Hematopoietic multipotent progenitor cell (in vitro differentiated cells): Measurements from ENCODE around the gene BAHCC1. TPM values are rescaled to one million over a fixed set of nuclear protein-coding genes. Genes with fewer than 3 reads are reported as not detected.

Source experiments
- DNase-seq, 3 donors: peaks; one replicate each; pipeline ENCODE4 v3.0.0-alpha.2; 2011 to 2015; ENCODE audit warnings: low read depth in 2 of 3, low spot score in 2 of 3
- small RNA-seq: library from RNA; depleted of rRNA; stranded (forward); fragments of <200 nt; gene quantifications from one replicate; pipeline ENCODE3, GENCODE V24; 2012
- total RNA-seq: library from RNA; depleted of rRNA; stranded (reverse); fragments of >200 nt; gene quantifications from one replicate; pipeline ENCODE4 v1.2.3, GENCODE V29; 2012

Gene BAHCC1
- total RNA-seq, 1 donor, result 21.3 TPM

DNA sequence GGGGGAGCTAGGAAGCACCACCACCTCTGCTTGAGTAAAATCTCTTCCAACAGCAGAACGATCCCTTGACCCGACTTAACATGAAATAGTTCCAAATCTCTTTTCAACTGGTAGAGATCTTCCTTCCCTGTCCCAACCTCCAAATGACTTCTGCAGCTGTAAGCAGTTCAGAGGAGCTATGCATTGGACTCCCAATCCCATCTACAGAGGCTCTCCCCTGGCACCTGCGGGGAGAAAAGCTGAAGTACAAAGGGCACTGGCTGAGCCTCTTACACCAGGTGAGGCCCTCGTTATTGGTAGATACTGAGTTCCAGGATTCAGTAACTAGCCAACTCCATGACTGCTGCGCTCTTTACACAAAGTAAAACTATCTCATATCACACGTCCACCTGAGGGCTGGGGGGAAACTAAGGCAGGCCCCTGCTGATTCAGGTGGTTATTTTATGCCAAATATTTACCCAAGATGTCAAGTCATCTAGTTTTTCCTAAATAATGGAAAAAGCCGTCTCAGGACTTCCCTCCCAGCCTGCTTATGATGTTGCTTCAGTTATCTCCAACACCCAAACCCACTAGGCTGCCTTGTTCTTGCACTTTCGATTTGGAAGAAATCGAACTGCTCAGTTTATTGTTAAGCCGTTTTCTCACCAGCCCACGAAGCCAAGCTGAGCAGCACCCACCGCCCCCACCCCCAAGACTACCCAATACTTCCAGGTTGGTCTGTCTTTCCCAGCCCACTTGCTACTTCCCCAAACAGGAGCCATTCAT lies 114.1 kb downstream of the BAHCC1 start:
- DNase-seq, result peak in 2 of 3 donors; percentile 45 to 47

DNA sequence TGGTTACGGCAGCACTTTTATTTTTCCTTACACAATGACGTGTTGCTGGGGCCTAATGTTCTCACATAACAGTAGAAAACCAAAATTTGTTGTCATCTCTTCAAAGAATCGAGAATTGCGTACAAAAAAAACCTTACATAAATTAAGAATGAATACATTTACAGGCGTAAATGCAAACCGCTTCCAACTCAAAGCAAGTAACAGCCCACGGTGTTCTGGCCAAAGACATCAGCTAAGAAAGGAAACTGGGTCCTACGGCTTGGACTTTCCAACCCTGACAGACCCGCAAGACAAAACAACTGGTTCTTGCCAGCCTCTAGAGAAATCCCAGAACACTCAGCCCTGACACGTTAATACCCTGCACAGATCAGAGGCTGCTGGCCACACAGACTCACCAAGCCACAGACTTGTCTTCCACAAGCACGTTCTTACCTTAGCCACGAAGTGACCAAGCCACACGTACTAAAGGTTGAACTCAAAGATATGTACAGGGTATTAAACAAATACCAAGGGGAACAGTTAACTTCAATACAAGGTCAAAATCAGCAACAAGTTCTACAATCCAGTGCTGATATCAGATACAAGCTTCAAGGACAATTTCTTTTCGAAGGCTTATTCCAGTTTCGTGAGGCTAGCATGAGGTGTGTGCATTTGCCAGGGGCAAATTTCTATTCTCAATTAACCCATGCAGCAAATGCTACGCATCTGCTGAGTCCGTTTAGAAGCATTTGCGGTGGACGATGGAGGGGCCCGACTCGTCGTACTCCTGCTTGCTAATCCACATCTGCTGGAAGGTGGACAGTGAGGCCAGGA lies 114.9 kb downstream of the BAHCC1 start:
- no peak for DNase-seq

DNA sequence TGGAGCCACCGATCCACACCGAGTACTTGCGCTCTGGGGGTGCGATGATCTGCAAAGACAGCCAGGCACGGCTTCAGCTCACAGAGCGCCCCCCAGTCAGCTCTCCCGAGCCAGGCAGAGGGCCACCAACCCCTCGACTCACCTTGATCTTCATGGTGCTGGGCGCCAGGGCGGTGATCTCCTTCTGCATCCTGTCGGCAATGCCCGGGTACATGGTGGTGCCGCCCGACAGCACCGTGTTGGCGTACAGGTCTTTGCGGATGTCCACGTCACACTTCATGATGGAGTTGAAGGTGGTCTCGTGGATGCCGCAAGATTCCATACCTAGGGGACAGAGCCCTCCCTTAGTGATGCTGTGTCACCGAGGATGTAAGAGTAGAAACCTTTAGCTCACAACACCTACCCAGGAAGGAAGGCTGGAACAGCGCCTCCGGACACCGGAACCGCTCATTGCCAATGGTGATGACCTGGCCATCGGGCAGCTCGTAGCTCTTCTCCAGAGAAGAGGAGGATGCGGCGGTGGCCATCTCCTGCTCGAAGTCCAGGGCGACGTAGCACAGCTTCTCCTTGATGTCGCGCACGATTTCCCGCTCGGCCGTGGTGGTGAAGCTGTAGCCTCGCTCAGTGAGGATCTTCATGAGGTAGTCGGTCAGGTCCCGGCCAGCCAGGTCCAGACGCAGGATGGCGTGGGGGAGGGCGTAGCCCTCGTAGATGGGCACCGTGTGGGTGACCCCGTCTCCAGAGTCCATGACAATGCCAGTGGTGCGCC lies 115.7 kb downstream of the BAHCC1 start:
- DNase-seq, result no peak

DNA sequence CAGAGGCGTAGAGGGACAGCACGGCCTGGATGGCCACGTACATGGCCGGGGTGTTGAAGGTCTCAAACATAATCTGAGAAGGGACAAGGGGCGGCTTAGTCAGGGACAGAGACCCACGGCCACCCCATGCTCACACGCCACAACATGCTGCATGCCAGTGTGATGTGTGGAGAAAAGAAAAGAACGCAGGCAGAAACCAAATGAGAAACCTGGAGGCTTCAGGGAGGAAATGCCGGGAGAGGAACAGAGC lies 116.2 kb downstream of the BAHCC1 start:
- no peak for DNase-seq

DNA sequence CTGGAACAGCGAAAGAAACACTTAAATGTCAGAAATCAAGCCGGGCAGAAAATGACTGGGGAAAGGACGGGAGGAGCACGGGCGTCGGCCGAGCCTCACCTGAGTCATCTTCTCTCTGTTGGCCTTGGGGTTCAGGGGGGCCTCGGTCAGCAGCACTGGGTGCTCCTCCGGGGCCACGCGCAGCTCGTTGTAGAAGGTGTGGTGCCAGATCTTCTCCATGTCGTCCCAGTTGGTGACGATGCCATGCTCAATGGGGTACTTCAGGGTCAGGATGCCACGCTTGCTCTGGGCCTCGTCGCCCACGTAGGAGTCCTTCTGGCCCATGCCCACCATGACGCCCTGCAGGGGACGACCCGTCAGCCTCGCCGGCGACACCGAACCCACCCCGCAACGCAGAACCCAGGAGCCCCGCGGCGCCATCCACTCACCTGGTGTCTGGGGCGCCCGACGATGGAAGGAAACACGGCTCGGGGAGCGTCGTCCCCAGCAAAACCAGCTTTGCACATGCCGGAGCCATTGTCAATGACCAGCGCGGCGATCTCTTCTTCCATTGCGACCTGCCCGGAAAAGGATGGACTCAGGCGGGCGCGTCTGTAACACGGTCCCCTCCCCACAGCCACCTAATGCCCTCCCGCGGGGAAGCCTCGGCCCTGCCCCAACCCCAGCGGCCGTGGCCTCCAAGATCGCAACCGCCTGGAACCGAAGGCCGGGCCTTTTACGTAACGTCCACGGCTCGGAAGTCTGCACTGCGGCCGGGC lies 116.7 kb downstream of the BAHCC1 start:
- no peak for DNase-seq

DNA sequence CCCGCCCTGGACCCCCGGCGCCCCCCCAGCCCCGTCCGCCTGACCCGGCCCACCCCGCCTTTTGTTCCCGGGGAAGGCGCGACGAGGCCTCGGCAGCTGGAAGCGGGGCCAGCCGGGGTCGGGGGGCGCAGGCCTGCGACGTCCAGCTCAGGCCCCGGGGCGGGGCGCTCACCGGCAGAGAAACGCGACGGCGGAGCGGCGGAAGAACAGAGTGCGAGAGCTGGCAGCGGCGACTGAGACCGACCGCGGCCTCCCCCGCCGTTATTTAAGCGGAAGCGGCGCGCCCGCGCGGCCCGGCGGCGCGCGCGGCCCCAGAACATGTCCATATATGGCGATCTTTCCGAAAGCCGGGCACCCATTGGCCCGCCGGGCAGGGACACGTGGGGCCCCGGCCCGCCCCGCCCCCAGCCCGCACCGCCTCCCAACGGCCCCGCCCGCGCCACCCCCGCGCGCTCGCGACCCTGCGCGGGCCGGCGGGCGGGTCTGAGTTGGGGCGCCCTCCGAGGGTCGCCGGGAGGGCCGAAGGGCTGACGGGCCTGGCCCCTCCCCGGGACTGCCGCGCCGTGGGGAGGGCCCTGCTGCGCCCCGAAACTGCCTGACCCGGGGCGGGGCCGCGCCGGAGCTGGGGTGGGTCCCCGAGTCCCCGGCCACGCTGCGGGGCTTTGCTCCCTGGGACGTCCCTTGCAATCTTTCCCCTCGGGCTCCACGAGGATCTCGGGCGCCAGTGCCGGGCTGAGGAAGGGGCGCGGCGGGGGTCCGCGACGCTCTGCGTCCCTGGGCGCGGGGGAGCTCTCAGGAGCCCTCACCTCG lies 117.5 kb downstream of the BAHCC1 start, which contains the start of gene ACTG1:
ACTG1 (minus strand) TSS at position 238 of the 810 bp plus-strand sequence. CDS start 445 bp downstream, outside the sequence.
- peak; percentile 89 to 94 (median 94) for DNase-seq

DNA sequence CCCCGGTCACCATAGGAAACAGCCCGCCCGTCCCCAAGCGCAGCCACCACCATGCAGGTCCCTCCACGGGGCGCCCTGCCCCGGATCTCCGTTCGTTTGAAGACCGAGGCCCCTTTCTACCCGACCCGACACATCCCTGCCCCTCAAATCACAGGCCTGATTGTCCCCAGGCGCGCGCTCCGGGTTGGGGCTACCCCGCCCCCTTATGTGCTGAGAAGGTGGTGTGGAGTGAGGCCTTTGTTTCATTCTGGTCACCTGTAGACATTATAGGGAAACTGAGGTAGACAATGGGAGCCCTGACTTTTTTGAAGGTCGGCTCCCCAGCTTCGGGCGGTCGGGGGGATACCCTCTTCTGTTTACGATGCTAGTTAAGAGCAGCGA lies 118.1 kb downstream of the BAHCC1 start:
- peak in 2 of 3 donors; percentile 56 to 73 for DNase-seq

DNA sequence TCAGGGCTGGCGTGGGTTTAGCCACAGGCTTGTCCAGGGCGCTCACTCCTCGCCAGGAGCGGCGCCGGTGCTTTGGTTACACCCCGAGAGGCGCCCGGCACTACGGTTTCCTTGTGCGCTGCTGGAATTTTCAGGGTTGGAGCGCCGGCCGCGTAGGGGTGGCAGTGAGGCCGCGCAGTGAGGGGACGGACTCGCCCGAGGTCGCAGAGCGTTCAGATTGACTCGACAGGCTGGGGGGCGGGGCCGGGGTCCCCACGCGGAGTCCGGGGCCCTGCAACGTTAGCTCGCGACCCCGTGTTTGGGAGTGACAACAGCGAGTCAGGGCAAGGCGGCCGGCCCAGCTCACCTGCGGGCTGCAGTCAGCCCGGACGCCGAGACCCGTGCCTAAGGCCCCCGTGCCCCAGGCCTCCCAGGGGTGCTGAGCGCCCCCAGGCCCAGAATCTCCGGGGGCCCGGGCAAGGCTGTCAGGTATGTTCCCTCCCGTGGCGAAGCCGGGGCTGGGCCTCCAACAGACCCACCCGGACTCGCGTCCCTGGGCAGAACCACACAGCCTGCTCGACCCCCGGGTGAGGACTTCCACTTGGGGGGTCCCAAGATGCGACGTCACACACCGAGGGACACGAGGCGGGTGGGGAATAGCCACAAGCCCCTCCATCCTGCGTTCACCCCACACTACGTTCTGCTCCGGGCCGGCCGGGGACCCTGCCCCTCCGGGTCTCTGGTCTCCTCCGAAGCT lies 118.7 kb downstream of the BAHCC1 start:
- DNase-seq, result peak in 1 of 3 donors; percentile 27

DNA sequence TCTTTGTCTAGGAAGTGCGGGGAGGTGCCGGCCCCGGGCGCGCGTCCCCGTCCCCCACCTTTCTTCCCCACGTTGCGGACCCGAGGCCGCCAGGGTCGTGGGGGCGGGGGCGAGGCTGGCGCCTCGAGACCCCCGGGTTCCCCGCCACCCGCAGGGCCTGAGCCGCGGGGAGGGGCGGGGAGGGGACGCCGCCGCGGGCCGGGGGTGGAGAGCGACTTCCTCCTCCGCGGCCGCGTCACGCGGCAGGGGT lies 119.2 kb downstream of the BAHCC1 start:
- no peak for DNase-seq

DNA sequence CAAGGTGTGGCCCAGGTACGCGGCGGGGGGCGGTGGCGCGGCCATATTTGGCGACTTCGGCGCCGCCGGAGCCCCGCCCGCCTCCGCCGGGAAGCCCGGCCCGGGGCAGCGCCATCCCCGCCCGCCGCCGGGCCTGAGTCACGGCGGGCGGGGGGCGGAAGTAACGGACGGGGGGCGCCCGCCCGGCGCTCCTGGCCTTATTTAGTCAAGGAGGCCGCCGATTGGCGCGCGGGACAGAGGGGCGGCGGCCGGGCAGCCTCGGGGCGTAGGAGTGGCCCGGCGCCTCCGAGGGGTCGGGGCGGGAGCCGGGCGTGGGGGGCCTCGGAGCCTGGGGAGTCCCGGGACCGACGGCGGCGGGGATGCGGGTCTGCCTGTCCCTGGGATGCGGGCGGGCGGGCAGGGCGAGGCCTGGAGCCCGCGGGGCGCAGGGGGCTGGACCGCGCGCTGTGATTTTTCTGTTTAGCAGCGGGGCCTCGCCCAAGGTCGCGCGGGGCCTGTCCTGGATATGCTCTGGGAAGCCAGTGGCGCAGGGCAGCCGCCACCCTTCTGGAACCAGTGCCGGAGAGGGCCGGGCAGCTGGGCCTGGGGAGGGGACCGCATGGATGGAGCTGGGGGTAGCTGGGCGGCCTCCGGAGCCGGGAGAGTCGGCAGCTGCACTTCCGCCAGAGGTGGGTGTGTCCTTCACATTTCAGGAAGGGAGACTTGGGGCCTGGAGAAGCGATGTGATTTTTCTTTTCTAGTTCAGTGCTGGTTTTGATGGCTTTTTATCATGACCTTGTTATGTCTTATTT lies 119.7 kb downstream of the BAHCC1 start:
- peak in 2 of 3 donors; percentile 61 to 73 for DNase-seq

DNA sequence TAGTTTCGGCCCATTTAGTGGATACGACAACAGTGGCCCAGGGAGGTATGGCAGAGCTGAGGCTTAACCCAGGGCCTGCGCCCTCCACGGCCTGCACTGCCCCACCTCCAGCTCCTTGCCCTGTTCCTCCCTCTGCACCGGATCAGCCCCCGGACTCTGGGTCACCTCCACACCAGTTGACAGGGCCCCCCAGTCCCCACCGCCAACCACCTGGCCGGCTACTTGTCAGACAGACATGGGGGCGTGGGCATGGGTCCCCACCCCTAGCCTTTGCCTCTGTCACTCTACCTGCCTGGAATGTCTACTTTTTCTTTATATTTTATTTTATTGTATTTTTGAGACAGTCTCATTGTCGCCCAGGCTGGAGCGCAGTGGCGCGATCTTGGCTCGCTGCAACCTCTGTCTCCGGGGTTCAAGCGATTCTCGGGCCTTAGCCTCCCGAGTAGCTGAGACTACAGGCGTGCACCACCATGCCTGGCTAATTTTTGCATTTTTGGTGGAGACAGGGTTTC lies 120.3 kb downstream of the BAHCC1 start:
- DNase-seq, result no peak

Small RNAs within 50 kb of the gene (small RNA-seq; reads per million reads assigned to genes)
- gene MIR3186 (not detected), gene MIR4740 (not detected)

Other genes with a start within 250 kb of the BAHCC1 start
- gene PVALEF, start 229.9 kb upstream of the BAHCC1 start, total RNA-seq, result not detected
- gene AATK, start 229.2 kb upstream of the BAHCC1 start, total RNA-seq, result 7.0 TPM
- gene CEP131, start 172.5 kb upstream of the BAHCC1 start, total RNA-seq, result 17.8 TPM
- 38.0 TPM for gene TEPSIN, start 156.4 kb upstream of the BAHCC1 start, total RNA-seq
- 17.0 TPM for gene NDUFAF8, start 156.1 kb upstream of the BAHCC1 start, total RNA-seq
- gene SLC38A10, start 100.2 kb upstream of the BAHCC1 start, total RNA-seq, result 91.8 TPM
- gene ACTG1, start 117.3 kb downstream of the BAHCC1 start, total RNA-seq, result 8,913 TPM
- gene FSCN2, start 132.9 kb downstream of the BAHCC1 start, total RNA-seq, result 2.2 TPM
- gene FAAP100, start 156.9 kb downstream of the BAHCC1 start, total RNA-seq, result 27.7 TPM
- 63.8 TPM for gene NPLOC4, start 241.7 kb downstream of the BAHCC1 start, total RNA-seq
- 0.27 TPM for gene TSPAN10, start 241.7 kb downstream of the BAHCC1 start, total RNA-seq